ENCODE measurements around the gene STAC2.
A peak's percentile ranks its signal among the peaks of the same experiment; 100 is the strongest.

STAC2 gene

DNA sequence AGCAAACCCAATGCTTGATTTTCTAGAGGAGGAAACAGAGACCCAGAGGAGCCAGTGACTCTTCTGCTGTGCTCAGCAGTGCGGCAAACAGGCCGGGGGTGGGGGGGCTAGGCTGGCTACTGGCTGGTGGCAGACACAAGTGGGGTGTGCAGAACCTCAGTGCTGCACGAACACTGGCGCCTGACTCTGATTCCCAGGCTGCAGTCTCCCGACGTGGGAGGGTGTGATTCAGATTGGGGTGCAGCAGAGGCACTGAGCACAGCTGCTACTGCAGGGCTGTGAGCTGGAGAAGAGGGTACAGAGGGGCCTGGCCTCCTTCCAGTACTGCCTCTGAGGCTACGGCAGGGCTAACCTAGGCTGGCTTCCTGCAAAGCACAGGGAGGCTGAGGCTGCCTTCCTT, 17.6 kb downstream of the STAC2 start:
- TF ChIP-seq ZNF274 (IDR thresholded peaks at IDR 0.05; ENCODE audit: low read depth, low read length), result no peak
- no peak overlapping the region for H3K9ac ChIP-seq (ENCODE audit: insufficient read length, low read depth)
- DNase-seq (ENCODE audit: low read depth, low spot score), result no peak
- H3K36me3 ChIP-seq (ENCODE audit: insufficient read depth, insufficient read length, low read length), result peaks cover 24% of the 10 kb centered on the region
- H3K27me3 ChIP-seq (ENCODE audit: insufficient read depth, insufficient read length), result peaks cover 17% of the 10 kb centered on the region
- H3K4me1 ChIP-seq (ENCODE audit: insufficient read depth, insufficient read length), result peaks cover 24% of the 10 kb centered on the region
- H3K4me3 ChIP-seq (ENCODE audit: insufficient read length, low read depth), result no peak overlapping the region
- no peaks in the 10 kb centered on the region for H3K9me3 ChIP-seq (ENCODE audit: insufficient read depth, low read length)

DNA sequence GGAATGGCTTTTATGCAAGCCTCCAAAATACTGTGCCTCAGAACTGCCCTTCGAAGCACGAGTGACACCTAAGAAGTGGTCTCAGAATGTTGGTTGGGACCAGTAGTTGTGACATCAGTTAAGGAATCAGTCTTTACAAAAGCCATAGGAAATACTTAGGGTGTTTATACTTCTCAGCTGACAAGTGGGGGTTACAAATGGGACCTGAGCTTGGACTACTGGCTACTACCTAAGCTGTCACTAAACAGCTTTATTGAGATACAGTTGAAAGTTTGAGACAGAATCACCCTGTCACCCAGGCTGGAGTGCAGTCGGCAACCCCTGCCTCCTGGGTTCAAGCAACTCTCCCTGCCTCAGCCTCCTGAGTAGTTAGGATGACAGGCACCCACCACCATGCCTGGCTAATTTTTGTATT, 20.6 kb downstream of the STAC2 start:
- H3K4me1 ChIP-seq (ENCODE audit: insufficient read depth, insufficient read length), result peaks cover 18% of the 10 kb centered on the region

GRCh38 chr17:39204245-39204644, 21.5 kb downstream of the STAC2 start:
- TF ChIP-seq ZNF274 (IDR thresholded peaks at IDR 0.05; ENCODE audit: low read depth, low read length) (no peak), YY1 (IDR thresholded peaks at IDR 0.05; ENCODE audit: insufficient read depth, insufficient read length) (no peak), SUZ12 (IDR thresholded peaks at IDR 0.05; ENCODE audit: extremely low read depth, insufficient read depth, insufficient read length) (no peak)
- Histone ChIP-seq H3K4me1 (ENCODE audit: insufficient read depth, insufficient read length) (peaks cover 15% of the 10 kb centered on the region), H3K9me3 (ENCODE audit: insufficient read depth, low read length) (no peaks in the 10 kb centered on the region), H3K27me3 (ENCODE audit: insufficient read depth, insufficient read length) (peaks cover 2% of the 10 kb centered on the region), H3K9ac (ENCODE audit: insufficient read length, low read depth) (no peak overlapping the region), H3K4me3 (ENCODE audit: insufficient read length, low read depth) (no peak overlapping the region), H3K36me3 (ENCODE audit: insufficient read depth, insufficient read length, low read length) (peaks cover 51% of the 10 kb centered on the region)
- no peak for DNase-seq (ENCODE audit: low read depth, low spot score)

More for the DNA sequence above, 20.6 kb downstream of the STAC2 start:
- no peak overlapping the region for H3K9ac ChIP-seq (ENCODE audit: insufficient read length, low read depth)
- no peak for DNase-seq (ENCODE audit: low read depth, low spot score)
- peaks cover 11% of the 10 kb centered on the region for H3K27me3 ChIP-seq (ENCODE audit: insufficient read depth, insufficient read length)
- no peaks in the 10 kb centered on the region for H3K9me3 ChIP-seq (ENCODE audit: insufficient read depth, low read length)
- TF ChIP-seq YY1 (IDR thresholded peaks at IDR 0.05; ENCODE audit: insufficient read depth, insufficient read length), result no peak
- TF ChIP-seq ZNF274 (IDR thresholded peaks at IDR 0.05; ENCODE audit: low read depth, low read length), result no peak
- no peak for TF ChIP-seq SUZ12 (IDR thresholded peaks at IDR 0.05; ENCODE audit: extremely low read depth, insufficient read depth, insufficient read length)
- H3K4me3 ChIP-seq (ENCODE audit: insufficient read length, low read depth), result no peak overlapping the region
- H3K36me3 ChIP-seq (ENCODE audit: insufficient read depth, insufficient read length, low read length), result peaks cover 51% of the 10 kb centered on the region

DNA sequence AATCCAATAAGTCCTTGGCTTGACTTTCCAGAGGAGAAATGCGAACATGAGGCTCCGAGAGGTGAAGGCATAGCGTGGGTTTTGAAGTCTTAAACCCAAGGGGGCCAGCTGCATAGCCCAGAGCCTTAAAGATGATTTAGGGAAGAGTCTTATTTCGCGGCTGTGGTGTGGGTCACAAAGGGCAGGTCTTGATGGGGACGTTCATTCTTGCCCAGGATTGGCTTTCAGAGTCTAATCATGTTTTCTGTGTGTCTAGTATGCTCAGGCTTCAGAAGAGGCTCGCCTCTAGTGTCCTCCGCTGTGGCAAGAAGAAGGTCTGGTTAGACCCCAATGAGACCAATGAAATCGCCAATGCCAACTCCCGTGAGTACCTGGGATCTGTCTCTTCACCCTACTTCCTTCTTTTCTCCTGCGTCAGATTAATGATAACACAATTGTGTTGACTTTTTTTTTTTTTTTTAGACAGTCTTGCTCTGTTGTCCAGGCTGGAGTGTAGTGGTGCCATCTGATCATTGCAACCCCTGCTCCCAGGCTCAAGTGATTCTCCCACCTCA, 24.7 kb downstream of the STAC2 start:
- H3K9ac ChIP-seq (ENCODE audit: insufficient read length, low read depth), result peak overlapping the region; percentile 97
- no peaks in the 10 kb centered on the region for H3K9me3 ChIP-seq (ENCODE audit: insufficient read depth, low read length)
- peaks cover 51% of the 10 kb centered on the region for H3K36me3 ChIP-seq (ENCODE audit: insufficient read depth, insufficient read length, low read length)
- no peaks in the 10 kb centered on the region for H3K27me3 ChIP-seq (ENCODE audit: insufficient read depth, insufficient read length)
- TF ChIP-seq YY1 (IDR thresholded peaks at IDR 0.05; ENCODE audit: insufficient read depth, insufficient read length) (no peak), SUZ12 (IDR thresholded peaks at IDR 0.05; ENCODE audit: extremely low read depth, insufficient read depth, insufficient read length) (no peak)
- peaks cover 12% of the 10 kb centered on the region for H3K4me1 ChIP-seq (ENCODE audit: insufficient read depth, insufficient read length)
- peak overlapping the region; percentile 87 for H3K4me3 ChIP-seq (ENCODE audit: insufficient read length, low read depth)
- no peak for DNase-seq (ENCODE audit: low read depth, low spot score)

DNA sequence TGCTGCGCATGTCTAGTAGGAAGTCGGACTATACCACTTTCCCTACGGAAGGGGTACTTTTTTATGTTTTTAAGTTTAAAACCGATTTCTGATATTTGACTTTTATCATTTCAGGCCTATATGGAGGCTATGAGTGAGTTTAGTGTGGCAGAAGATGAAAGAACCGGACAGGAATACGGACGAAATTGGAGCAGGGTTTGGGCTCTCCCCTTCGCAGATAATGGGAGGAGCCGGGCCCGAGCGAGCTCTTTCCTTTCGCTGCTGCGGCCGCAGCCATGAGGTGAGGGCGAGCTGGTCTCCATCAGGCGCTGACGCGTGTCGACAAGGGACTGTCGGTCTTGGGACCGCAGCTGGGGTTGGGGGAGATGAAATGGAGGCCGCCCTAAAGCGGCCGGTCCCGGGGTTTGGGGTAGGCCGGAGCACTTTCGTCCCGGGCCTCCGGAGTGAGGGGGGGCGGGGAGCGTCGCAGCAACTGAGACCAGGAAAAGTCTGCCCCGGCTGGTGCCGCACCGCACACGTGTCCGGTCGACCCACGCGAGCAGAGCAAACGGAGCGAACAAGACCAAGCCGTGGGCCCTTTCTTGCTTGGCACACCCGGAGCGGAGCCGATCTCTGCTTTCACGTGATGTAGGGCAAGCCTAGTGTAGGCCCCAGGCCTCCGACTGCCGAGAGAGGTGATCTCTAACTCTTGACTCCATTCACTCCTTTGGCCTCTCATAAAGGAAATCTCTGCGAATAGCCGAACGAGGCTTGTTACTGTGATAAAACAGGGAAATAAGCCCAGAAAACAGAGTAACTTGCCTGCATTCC, 25.5 kb downstream of the STAC2 start, which contains the start of gene RPL19:
RPL19 (plus strand) TSS at position 214 of the 810 bp plus-strand sequence; CDS start at position 276, 62 bp downstream.
- Histone ChIP-seq H3K36me3 (ENCODE audit: insufficient read depth, insufficient read length, low read length) (peaks cover 48% of the 10 kb centered on the region), H3K9ac (ENCODE audit: insufficient read length, low read depth) (peak within 1 kb of the TSS; percentile 97), H3K4me3 (ENCODE audit: insufficient read length, low read depth) (peak within 1 kb of the TSS; percentile 87), H3K9me3 (ENCODE audit: insufficient read depth, low read length) (no peaks in the 10 kb centered on the region), H3K4me1 (ENCODE audit: insufficient read depth, insufficient read length) (peaks cover 19% of the 10 kb centered on the region), H3K27me3 (ENCODE audit: insufficient read depth, insufficient read length) (no peaks in the 10 kb centered on the region)
- no peak for DNase-seq (ENCODE audit: low read depth, low spot score)
- TF ChIP-seq SUZ12 (IDR thresholded peaks at IDR 0.05; ENCODE audit: extremely low read depth, insufficient read depth, insufficient read length), result no peak
- no peak for TF ChIP-seq ZNF274 (IDR thresholded peaks at IDR 0.05; ENCODE audit: low read depth, low read length)
- TF ChIP-seq YY1 (IDR thresholded peaks at IDR 0.05; ENCODE audit: insufficient read depth, insufficient read length), result no peak

DNA sequence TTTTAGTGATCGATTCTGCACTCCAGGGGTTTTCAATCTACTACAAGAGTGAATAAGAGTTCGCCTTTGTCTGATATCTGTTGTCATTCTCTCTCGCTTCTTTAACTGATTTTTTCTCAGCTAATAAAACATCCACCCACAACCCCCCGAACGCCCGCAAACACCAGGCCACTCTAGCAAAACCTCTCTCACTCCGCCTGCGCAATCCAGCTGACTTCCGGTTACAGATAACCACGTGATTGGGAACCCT, 26.0 kb downstream of the STAC2 start:
- peak overlapping the region; percentile 87 for H3K4me3 ChIP-seq (ENCODE audit: insufficient read length, low read depth)
- H3K9me3 ChIP-seq (ENCODE audit: insufficient read depth, low read length), result no peaks in the 10 kb centered on the region
- DNase-seq (ENCODE audit: low read depth, low spot score), result peak; percentile 79
- peaks cover 43% of the 10 kb centered on the region for H3K36me3 ChIP-seq (ENCODE audit: insufficient read depth, insufficient read length, low read length)
- no peak for TF ChIP-seq ZNF274 (IDR thresholded peaks at IDR 0.05; ENCODE audit: low read depth, low read length)
- no peak for TF ChIP-seq SUZ12 (IDR thresholded peaks at IDR 0.05; ENCODE audit: extremely low read depth, insufficient read depth, insufficient read length)
- no peak for TF ChIP-seq YY1 (IDR thresholded peaks at IDR 0.05; ENCODE audit: insufficient read depth, insufficient read length)
- H3K4me1 ChIP-seq (ENCODE audit: insufficient read depth, insufficient read length), result peaks cover 23% of the 10 kb centered on the region
- peak overlapping the region; percentile 97 for H3K9ac ChIP-seq (ENCODE audit: insufficient read length, low read depth)
- H3K27me3 ChIP-seq (ENCODE audit: insufficient read depth, insufficient read length), result no peaks in the 10 kb centered on the region

DNA sequence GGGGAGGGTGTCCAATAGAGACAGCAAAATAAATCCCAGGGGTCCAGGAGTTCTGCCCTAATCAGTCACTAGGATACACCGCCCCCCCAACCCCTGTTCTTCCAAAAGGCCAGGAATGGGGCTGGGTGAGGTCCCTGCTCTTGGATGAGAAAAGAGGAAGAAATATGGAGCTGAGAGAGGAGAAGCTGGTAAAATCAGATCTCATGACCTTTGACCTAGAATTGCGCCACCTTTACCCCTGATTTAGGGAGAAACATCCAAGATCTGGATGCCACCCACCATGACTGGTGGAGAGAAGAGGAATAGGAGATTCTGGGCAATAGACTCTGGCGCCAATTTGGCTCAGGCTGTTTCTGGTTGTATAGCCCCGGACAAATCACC, 27.6 kb downstream of the STAC2 start:
- H3K9me3 ChIP-seq (ENCODE audit: insufficient read depth, low read length), result no peaks in the 10 kb centered on the region
- no peak for TF ChIP-seq ZNF274 (IDR thresholded peaks at IDR 0.05; ENCODE audit: low read depth, low read length)
- no peak for TF ChIP-seq SUZ12 (IDR thresholded peaks at IDR 0.05; ENCODE audit: extremely low read depth, insufficient read depth, insufficient read length)
- TF ChIP-seq YY1 (IDR thresholded peaks at IDR 0.05; ENCODE audit: insufficient read depth, insufficient read length), result no peak
- no peak for DNase-seq (ENCODE audit: low read depth, low spot score)
- H3K4me1 ChIP-seq (ENCODE audit: insufficient read depth, insufficient read length), result peaks cover 32% of the 10 kb centered on the region
- H3K27me3 ChIP-seq (ENCODE audit: insufficient read depth, insufficient read length), result no peaks in the 10 kb centered on the region
- peak overlapping the region; percentile 25 for H3K4me3 ChIP-seq (ENCODE audit: insufficient read length, low read depth)
- peaks cover 35% of the 10 kb centered on the region for H3K36me3 ChIP-seq (ENCODE audit: insufficient read depth, insufficient read length, low read length)
- H3K9ac ChIP-seq (ENCODE audit: insufficient read length, low read depth), result peak overlapping the region; percentile 69

All from NT2/D1 (cell line).